HG03460 (cell line): Measurements from ENCODE around the gene ALOX12.

Experiments
- ATAC-seq: cut with Tn5 transposase; IDR thresholded peaks from one replicate; pipeline ENCODE4 v1.9.1; 2021; ENCODE audit not compliant: unreplicated experiment

The ALOX12 gene

GRCh38 chr17:7020894-7021664, 25.2 kb downstream of the ALOX12 start:
- no peak for ATAC-seq

GRCh38 chr17:7021993-7022778, 26.3 kb downstream of the ALOX12 start:
- ATAC-seq: peak; percentile 62

DNA sequence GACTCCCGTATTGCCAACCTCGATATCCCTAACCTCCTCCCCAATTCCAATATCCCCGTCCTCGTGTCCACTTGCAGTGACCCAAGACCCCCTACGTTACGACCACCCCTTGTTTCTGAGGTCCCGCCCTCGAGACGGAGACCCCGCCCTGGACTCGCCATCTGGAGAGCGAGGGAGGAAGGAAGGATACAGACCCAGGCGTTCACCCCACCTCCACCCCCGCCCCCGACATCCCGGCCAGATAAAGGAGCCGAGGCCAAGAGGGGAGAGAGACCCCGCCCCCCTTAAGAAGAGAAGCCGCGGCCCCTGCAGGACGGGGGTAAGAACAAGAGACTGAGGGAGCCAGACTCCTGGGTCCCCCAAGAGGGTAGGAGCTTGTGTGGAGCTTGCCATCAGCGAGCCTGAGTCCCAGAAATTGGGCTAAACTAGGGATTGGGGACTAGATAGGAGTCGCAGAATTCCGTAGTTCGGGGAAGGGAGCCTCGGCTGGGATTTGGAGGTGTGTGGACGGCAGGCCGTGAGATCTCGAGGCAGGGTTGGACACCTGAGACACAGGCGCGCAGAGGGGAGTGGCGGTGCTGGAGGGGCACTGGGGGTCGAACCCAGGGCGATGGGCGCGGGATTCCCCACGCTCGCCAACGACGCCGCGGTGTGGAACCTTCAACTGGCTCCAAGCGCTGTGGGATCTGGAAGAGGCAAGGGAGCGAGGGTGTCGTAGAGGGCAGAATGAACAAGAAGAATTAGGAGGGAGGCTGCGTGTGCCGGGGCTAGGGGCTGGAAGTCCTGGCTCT, 27.1 kb downstream of the ALOX12 start, which contains the start of gene BCL6B:
Gene BCL6B, plus strand, starts transcription at position 270 of the 791 bp plus-strand sequence. CDS start 622 bp downstream, outside the sequence.
- ATAC-seq: no peak

DNA sequence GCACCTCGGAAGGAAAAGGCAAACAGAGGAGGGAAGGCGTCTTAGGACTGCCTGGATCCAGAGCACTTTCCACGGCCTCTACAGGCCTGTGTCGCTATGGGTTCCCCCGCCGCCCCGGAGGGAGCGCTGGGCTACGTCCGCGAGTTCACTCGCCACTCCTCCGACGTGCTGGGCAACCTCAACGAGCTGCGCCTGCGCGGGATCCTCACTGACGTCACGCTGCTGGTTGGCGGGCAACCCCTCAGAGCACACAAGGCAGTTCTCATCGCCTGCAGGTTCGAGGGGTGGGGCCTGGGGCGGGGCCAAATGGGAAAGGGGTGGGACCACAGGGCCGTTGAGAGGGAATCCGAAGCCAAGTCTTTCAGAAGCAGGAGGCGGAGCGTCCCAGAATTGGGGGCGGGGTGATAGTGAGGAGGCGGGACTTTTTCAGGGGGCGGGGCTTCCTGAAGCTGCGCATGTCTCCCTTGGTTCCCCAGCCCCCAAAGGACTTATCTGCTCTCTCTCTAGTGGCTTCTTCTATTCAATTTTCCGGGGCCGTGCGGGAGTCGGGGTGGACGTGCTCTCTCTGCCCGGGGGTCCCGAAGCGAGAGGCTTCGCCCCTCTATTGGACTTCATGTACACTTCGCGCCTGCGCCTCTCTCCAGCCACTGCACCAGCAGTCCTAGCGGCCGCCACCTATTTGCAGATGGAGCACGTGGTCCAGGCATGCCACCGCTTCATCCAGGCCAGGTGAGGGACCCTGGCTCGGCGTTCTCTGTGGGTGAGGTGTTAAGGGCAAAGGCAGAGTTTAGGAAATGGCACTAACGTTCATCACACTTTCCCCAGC, 27.9 kb downstream of the ALOX12 start:
- peak; percentile 43 for ATAC-seq

- no peak for ATAC-seq
These were observed 28.5 kb downstream of the ALOX12 start for GRCh38 chr17:7024402-7024785.

DNA sequence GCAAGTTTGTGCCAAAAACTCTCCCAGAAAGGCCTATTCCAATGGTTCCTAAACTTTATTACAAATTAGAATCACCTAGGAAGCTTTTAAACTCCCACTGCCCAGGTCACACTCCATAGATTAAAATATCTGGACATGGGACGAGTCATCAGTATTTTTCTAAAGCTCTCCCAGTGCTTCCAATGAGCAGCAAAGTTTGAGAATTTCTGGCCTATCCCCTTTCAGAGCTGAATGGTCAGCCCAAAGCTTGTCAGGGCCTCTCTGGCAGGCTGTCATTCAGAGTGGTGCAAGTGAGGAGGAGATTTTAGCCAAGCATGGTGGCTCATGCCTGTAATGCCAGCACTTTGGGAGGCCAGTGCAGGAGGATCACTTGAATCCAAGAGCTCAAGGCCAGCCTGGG, 29.4 kb downstream of the ALOX12 start:
- ATAC-seq: no peak

DNA sequence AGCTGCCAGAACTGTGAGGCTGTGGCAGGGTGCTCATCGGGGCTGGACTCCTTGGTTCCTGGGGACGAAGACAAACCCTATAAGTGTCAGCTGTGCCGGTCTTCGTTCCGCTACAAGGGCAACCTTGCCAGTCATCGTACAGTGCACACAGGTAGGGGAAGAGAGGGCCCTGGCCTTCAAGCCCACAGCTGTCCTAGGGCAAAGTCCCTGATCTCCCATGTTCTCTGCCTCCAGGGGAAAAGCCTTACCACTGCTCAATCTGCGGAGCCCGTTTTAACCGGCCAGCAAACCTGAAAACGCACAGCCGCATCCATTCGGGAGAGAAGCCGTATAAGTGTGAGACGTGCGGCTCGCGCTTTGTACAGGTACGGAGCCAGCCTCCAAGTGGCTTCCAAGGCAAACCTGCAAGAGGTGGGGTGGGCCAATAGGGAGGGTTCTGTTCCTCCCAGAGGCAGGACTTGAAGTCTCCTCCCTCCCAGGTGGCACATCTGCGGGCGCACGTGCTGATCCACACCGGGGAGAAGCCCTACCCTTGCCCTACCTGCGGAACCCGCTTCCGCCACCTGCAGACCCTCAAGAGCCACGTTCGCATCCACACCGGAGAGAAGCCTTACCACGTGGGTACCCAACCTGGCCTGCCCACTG, 30.7 kb downstream of the ALOX12 start:
- no peak for ATAC-seq

- no peak for ATAC-seq
These were observed 31.5 kb downstream of the ALOX12 start for GRCh38 chr17:7027335-7027734.

GRCh38 chr17:7029096-7029495, 33.2 kb downstream of the ALOX12 start:
- no peak for ATAC-seq

DNA sequence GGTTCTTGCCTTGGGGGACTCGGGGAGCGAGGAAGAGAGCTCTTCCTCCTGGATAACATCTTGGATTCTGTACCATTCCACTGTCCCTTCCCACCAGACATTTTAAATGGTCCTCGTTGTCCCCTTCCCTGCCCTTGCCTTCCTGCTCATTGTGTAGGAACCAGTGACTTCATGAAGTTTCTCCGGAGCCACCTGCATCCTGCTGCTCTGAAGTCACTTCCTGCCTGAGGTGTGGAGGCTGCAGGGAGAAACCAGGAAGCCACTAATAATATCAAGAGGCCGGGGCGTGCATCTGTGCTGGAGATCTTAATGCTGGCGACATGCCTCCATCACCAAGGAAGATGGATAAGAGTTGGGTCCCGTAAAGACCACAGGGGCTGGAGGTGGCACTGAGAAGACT, 33.8 kb downstream of the ALOX12 start:
- ATAC-seq: no peak

GRCh38 chr17:7034955-7035590, 39.2 kb downstream of the ALOX12 start:
- ATAC-seq: peak; percentile 19

- ATAC-seq: peak; percentile 89
These were observed 39.9 kb downstream of the ALOX12 start, which contains the start of gene SLC16A13 for GRCh38 chr17:7035591-7036368. Gene SLC16A13 (plus strand): TSS chr17:7036015. CDS start chr17:7036383, 368 bp downstream.

DNA sequence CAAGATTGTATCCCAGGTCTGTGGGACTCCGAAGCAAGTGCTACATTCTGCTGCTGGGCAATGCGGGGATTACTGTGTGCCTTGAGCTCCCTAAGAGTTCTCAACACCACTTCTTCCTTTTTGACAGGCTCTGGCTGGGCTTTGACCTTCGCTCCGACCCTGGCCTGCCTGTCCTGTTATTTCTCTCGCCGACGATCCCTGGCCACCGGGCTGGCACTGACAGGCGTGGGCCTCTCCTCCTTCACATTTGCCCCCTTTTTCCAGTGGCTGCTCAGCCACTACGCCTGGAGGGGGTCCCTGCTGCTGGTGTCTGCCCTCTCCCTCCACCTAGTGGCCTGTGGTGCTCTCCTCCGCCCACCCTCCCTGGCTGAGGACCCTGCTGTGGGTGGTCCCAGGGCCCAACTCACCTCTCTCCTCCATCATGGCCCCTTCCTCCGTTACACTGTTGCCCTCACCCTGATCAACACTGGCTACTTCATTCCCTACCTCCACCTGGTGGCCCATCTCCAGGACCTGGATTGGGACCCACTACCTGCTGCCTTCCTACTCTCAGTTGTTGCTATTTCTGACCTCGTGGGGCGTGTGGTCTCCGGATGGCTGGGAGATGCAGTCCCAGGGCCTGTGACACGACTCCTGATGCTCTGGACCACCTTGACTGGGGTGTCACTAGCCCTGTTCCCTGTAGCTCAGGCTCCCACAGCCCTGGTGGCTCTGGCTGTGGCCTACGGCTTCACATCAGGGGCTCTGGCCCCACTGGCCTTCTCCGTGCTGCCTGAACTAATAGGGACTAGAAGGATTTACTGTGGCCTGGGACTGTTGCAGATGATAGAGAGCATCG, 42.4 kb downstream of the ALOX12 start:
- ATAC-seq: no peak

DNA sequence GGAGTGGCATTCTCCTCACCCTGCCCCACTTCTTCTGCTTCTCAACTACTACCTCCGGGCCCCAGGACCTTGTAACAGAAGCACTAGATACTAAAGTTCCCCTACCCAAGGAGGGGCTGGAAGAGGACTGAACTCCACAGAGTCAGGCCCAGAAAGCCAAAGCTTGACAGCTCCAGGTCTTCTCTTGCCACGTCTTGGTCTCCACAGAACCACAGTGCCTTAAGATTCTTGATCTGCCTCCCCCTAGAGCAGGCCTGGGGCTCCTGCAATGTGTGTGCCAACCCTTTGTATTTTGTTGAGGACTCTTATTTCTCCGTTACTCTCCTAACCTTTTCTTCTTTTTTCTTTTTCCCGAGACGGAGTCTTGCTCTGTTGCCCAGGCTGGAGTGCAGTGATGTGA, 44.0 kb downstream of the ALOX12 start:
- ATAC-seq: no peak

DNA sequence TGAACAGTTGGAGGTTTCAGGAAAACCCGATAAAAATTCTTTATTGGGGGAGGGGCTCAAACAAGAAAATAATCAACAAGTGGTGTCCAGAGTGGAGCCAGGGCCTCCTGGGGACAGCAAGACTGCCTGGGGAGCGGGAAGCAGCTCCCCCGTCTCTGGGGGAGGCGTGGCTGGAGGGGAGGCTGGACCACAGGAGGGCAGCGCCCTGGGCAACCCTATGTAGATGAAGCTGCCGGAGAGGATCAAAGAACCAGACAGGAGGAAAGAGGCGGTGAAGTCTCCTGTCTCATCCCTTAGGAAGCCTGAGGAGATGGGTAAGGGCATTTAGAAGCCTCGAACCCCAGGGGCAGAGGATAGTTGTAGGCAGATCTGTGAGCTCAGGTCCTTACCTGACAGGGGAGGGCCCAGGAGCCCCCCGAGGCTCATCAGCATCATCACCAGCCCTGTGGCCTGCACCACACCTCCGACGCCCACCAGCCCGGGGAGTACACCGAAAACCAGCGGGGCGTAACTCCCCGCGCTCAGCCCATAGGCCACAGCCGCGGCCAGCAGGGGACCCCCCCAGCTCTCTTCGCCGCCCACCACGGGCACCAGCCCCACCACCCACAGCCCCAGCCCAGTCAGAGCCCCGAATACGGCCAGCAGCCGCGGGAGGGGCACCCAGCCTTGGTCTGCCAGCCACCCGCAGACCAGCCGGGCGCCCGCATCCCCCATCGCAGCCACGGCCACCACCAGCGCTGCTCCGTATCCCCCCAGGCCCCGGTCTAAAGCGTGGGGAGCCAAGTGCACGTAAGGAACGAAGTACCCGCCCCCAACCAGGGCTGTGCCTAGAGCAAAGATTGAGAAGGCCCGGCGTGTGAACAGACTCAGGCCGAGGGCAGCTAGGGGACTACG, 46.0 kb downstream of the ALOX12 start:
- no peak for ATAC-seq

GRCh38 chr17:7042501-7043181, 46.8 kb downstream of the ALOX12 start:
- no peak for ATAC-seq
